Activated CD8-positive, alpha-beta T cell treated with anti-CD3 and anti-CD28 coated beads, Interleukin-2, amount 10 ng/mL, durations not matched to agents 7 days and 5 days (primary cell): Measurements from ENCODE around the gene MSX1. TPM values are rescaled to one million over a fixed set of nuclear protein-coding genes. Genes with fewer than 3 reads are reported as not detected.

Source experiments
- ATAC-seq: fragments of 150-1000 bp; cut with Tn5 transposase; one replicate; pipeline ENCODE4 v1.10.0; 2021; ENCODE audit warnings: moderate library complexity
- CTCF ChIA-PET: fragments of 350-600 bp; sonication (Branson Sonifier 250); formaldehyde crosslinking; loops from one replicate; lab custom pipeline; 2021; ENCODE audit warnings: antibody characterized with exemption; lab: Charles Lee
- POLR2A ChIA-PET: fragments of 350-600 bp; sonication (Branson Sonifier 250); formaldehyde crosslinking; loops from one replicate; lab custom pipeline; 2021; ENCODE audit warnings: antibody characterized with exemption; lab: Charles Lee
- DNase-seq: peaks from one replicate; pipeline ENCODE4 v3.0.0-alpha.2; 2020
- H3K27ac Mint-ChIP-seq: one replicate; pipeline ENCODE4 v1.8.0; 2021; ENCODE audit warnings: mild to moderate bottlenecking, mixed read lengths
- H3K27me3 Mint-ChIP-seq: one replicate; pipeline ENCODE4 v1.8.0; 2021; ENCODE audit warnings: low read depth, mixed read lengths
- H3K36me3 Mint-ChIP-seq: one replicate; pipeline ENCODE4 v1.8.0; 2021; ENCODE audit warnings: low read depth, mixed read lengths
- H3K4me1 Mint-ChIP-seq: one replicate; pipeline ENCODE4 v1.8.0; 2021; ENCODE audit warnings: low read depth, mixed read lengths
- H3K4me3 Mint-ChIP-seq: one replicate; pipeline ENCODE4 v1.8.0; 2021; ENCODE audit warnings: mild to moderate bottlenecking, mixed read lengths
- H3K9me3 Mint-ChIP-seq: one replicate; pipeline ENCODE4 v1.8.0; 2022; ENCODE audit warnings: mixed read lengths; ENCODE audit not compliant: insufficient read depth
- total RNA-seq, 2 experiments: library from RNA; stranded (reverse); gene quantifications; one replicate each; pipeline ENCODE4 v1.2.3, GENCODE V29; 2021

MSX1 gene
- total RNA-seq, 2 experiments from 2014 or later = not detected

DNA sequence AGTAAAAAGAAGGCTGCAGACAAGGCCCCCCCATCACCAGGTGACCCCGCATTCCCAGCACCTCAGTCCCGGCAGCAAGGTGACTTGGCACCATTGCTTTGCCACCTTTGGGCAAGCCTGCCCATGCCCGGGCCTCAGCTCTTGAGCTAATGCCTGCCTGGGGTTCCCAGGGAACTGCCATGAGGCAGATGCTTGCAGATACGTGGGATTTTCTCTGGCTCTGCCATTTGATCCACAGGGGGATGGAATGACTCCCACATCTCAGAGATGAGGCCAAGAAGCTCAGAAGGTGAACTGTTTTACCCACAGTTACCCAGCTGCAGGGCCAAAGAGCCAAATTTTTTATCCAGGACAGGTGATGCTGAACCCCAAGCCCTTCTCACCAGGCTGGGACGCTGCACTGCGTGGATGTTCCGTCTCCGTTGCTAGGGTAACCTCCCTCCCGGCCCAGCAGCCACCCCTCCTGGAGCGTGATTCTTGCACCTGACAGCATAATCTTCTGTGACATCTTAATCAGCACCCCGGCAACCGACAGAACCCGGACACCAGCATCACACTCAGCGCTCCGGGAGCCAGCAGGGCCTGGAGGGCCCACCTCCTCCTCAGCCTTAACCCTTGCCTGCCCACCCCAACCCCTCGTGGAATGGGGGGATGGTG is 15.7 kb upstream of the MSX1 start:
- Mint-ChIP-seq H3K27me3 (peaks cover 4% of the 10 kb centered on the region), H3K4me1 (peaks cover 11% of the 10 kb centered on the region), H3K36me3 (no peaks in the 10 kb centered on the region), H3K27ac (no peak overlapping the region), H3K4me3 (no peak overlapping the region), H3K9me3 (no peaks in the 10 kb centered on the region)
- ChIA-PET POLR2A (no interaction called here), CTCF (no interaction called here)
- DNase-seq (no peak), ATAC-seq (no peak)

GRCh38 chr4:4845027-4845426 is 14.4 kb upstream of the MSX1 start:
- Mint-ChIP-seq H3K4me1 (peaks cover 11% of the 10 kb centered on the region), H3K9me3 (no peaks in the 10 kb centered on the region), H3K4me3 (no peak overlapping the region), H3K27ac (no peak overlapping the region), H3K27me3 (peaks cover 3% of the 10 kb centered on the region), H3K36me3 (no peaks in the 10 kb centered on the region)
- CTCF ChIA-PET = no interaction called here
- no peak for DNase-seq
- POLR2A ChIA-PET = no interaction called here
- no peak for ATAC-seq

DNA sequence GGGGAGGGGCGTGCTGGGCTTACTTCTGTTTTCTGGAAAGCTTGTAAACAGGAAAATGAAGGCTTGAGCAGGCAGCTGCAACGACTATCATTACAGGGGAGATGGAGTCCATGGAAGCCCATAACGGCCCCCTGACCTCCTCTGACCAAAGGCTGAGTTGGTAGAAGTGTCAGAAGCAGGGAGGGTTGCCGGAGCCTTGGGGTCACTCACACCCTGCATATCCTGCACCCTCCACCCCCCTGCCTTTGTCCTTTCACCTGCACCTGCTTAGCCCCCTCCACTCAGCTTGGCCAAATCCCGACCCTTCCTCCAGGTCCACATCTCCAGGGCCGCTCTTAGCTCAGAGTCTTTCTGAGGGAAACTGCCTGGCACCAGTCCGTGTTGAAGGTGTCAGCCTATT is 12.5 kb upstream of the MSX1 start:
- Mint-ChIP-seq H3K27me3 (peaks cover 8% of the 10 kb centered on the region), H3K27ac (no peak overlapping the region), H3K9me3 (no peaks in the 10 kb centered on the region), H3K4me3 (no peak overlapping the region), H3K36me3 (no peaks in the 10 kb centered on the region), H3K4me1 (peaks cover 8% of the 10 kb centered on the region)
- ChIA-PET CTCF (no interaction called here), POLR2A (no interaction called here)
- ATAC-seq = no peak
- DNase-seq = no peak

DNA sequence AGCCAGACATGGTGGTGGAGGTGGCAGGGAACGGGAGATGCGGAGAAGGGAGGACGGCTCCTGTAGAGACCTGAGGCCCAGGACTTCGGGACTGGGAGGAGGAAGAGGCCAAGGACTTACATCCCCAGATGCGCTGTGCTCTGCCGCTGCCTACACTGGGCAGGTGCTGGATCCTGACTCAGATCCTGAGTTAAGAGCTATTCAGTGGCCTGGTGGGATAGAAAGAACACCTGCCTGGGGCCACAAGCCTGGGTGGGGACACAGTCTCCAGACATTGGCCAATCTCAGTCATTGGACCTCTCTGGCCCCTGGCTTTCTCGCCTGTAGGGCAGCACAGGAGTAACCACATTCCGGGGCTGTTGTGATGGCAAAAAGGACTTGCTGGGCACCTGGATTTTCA is 10.9 kb upstream of the MSX1 start:
- ATAC-seq = no peak
- POLR2A ChIA-PET = no interaction called here
- no peaks in the 10 kb centered on the region for H3K9me3 Mint-ChIP-seq
- H3K4me3 Mint-ChIP-seq = no peak overlapping the region
- peaks cover 21% of the 10 kb centered on the region for H3K27me3 Mint-ChIP-seq
- peaks cover 10% of the 10 kb centered on the region for H3K4me1 Mint-ChIP-seq
- CTCF ChIA-PET = no interaction called here
- H3K27ac Mint-ChIP-seq = no peak overlapping the region
- no peak for DNase-seq
- H3K36me3 Mint-ChIP-seq = peaks cover 3% of the 10 kb centered on the region

DNA sequence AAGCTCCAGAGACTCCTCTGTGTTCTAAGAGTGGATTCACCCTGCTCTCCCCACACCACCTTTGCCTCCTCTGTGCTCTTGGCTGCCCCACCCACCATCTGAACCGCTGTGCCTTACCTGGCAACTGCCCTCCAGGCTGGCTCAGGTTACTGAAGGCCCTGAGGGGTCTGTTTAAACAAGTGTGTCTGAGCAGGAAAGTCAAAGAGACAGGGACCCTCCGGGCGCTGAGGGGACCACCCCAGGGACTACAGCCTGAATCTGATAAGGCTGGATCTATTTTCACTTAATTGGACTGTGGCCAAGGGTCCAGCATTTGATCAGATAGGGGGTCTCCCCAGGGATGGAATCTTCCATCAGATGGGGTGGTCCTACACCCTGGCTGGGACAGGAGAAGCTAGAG is 10.4 kb upstream of the MSX1 start:
- Mint-ChIP-seq H3K27me3 (peaks cover 24% of the 10 kb centered on the region), H3K9me3 (no peaks in the 10 kb centered on the region), H3K4me1 (peaks cover 12% of the 10 kb centered on the region), H3K36me3 (peaks cover 3% of the 10 kb centered on the region), H3K4me3 (no peak overlapping the region), H3K27ac (no peak overlapping the region)
- ChIA-PET POLR2A (no interaction called here), CTCF (no interaction called here)
- ATAC-seq = no peak
- DNase-seq = no peak

- POLR2A ChIA-PET = no interaction called here
- CTCF ChIA-PET = interaction anchor here (0.7 kb wide), 1 partner anchor 362 kb away, joined by 3 read pairs; no protein-coding TSS in a partner anchor
- DNase-seq = no peak
- Mint-ChIP-seq H3K27ac (no peak overlapping the region), H3K4me3 (no peak overlapping the region), H3K4me1 (peaks cover 14% of the 10 kb centered on the region), H3K36me3 (peaks cover 3% of the 10 kb centered on the region), H3K9me3 (no peaks in the 10 kb centered on the region), H3K27me3 (peaks cover 30% of the 10 kb centered on the region)
- no peak for ATAC-seq
These were observed 9.8 kb upstream of the MSX1 start for GRCh38 chr4:4849524-4850193.

DNA sequence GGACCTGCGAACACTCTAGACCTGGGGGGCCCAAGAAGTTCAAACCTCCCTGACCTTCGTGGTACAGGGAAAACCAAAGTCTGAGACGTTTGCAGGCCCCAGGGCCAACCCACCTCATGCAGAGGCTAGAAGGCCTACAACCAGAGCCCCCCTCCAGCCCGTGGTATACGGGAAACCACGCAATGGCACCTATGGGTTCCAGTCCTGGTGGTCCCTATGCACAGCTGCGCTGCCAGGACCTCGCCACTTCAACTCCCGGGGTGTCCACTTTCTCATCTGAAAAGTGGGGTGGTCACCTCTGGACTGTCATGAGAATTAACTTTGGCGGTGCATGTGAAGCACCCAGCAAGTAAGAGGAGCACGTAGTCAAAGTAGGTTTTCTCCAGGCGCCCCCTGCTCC is 8.4 kb upstream of the MSX1 start:
- H3K27ac Mint-ChIP-seq = no peak overlapping the region
- ChIA-PET CTCF (no interaction called here), POLR2A (no interaction called here)
- peaks cover 19% of the 10 kb centered on the region for H3K4me1 Mint-ChIP-seq
- no peak for DNase-seq
- H3K27me3 Mint-ChIP-seq = peaks cover 43% of the 10 kb centered on the region
- no peak overlapping the region for H3K4me3 Mint-ChIP-seq
- peaks cover 5% of the 10 kb centered on the region for H3K36me3 Mint-ChIP-seq
- no peak for ATAC-seq
- H3K9me3 Mint-ChIP-seq = no peaks in the 10 kb centered on the region

DNA sequence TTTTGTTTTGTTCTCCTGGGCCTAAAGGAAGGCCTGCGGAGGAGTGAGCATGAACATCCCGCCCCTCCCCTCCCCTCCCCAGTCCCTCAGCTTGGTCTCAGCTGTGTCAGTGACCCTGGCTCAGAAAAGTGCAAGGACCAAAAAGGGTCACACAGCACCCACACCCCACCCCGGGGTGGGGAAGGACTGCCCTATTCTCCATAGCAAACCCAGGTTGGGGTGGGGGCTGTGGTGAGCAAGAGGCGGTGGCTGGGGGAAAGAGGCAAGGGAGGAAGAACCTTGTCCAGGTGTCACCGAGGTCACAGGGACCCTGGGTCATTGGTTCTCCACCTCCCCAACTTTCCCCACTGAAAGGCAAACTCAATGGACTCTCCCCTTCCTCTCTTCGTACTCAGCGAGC is 7.6 kb upstream of the MSX1 start:
- H3K27ac Mint-ChIP-seq = no peak overlapping the region
- H3K27me3 Mint-ChIP-seq = peaks cover 49% of the 10 kb centered on the region
- ATAC-seq = no peak
- H3K4me3 Mint-ChIP-seq = no peak overlapping the region
- ChIA-PET CTCF (no interaction called here), POLR2A (no interaction called here)
- H3K4me1 Mint-ChIP-seq = peaks cover 25% of the 10 kb centered on the region
- DNase-seq = no peak
- H3K36me3 Mint-ChIP-seq = peaks cover 5% of the 10 kb centered on the region
- no peaks in the 10 kb centered on the region for H3K9me3 Mint-ChIP-seq

GRCh38 chr4:4852591-4853362 is 6.7 kb upstream of the MSX1 start:
- H3K4me3 Mint-ChIP-seq = peak overlapping the region; percentile 71
- peaks cover 27% of the 10 kb centered on the region for H3K4me1 Mint-ChIP-seq
- H3K36me3 Mint-ChIP-seq = peaks cover 9% of the 10 kb centered on the region
- DNase-seq = peak; percentile 43
- H3K9me3 Mint-ChIP-seq = no peaks in the 10 kb centered on the region
- ChIA-PET POLR2A (no interaction called here), CTCF (no interaction called here)
- ATAC-seq = peak; percentile 50
- H3K27me3 Mint-ChIP-seq = peaks cover 57% of the 10 kb centered on the region
- peak overlapping the region; percentile 72 for H3K27ac Mint-ChIP-seq

DNA sequence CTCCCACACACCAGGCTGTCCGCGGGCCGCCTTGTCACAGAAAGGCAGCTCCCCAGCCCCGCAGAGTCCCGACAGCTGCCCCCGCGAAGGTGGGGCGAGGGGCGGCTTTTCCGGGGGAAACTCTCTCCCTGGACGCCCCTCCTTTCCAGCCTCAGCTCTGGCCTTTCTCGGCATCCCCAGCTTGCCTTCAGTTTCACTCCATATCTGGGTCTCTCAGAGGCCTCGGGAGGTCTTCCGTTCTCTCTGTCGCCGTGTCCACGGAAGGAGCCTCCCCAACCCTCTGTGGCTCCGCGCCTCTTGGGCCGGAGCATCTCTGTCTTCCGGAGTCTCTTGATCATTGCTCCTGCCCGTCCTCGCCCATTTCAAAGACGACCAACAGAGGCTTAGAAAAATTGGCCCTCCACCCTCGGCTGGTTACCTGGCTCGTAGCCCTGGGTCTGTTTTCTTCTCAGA is 6.1 kb upstream of the MSX1 start:
- peak; percentile 10 for ATAC-seq
- Mint-ChIP-seq H3K27ac (no peak overlapping the region), H3K4me3 (peak overlapping the region; percentile 71), H3K36me3 (peaks cover 11% of the 10 kb centered on the region), H3K9me3 (no peaks in the 10 kb centered on the region), H3K27me3 (peaks cover 60% of the 10 kb centered on the region), H3K4me1 (peaks cover 27% of the 10 kb centered on the region)
- no peak for DNase-seq
- ChIA-PET CTCF (no interaction called here), POLR2A (no interaction called here)

DNA sequence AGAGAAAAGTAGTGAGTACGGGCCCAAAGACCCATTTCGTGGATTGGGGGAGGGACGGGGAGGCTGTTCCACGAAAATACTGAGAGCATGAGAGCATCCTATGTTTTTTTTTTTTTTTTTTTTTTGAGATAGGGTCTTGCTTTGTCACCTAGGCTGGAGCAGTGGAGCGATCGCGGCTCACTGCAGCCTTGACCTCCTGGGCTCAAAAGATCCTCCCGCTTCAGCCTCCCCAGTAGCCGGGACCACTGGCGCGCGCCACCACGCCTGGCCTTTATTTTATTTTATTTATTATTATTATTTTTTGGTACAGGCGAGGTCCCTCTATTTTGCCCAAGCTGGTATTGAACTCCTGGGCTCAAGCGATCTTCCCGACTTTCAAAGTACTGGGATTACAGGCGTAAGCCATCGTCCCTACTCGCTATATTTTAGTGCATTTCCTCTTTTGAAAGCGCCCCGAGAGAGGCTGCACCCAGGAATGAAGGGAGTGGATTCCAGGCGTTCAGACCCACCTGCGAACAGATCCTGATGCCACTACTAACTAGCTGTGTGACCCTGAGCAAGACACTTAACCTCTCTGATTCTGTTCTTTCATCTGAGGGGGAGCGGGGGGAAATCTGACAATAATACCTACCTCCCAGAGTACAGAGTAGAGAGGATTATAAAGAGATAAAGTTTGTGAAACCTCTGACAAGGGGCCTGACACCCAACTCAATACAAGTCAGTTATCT is 5.4 kb upstream of the MSX1 start:
- peaks cover 11% of the 10 kb centered on the region for H3K36me3 Mint-ChIP-seq
- peaks cover 67% of the 10 kb centered on the region for H3K27me3 Mint-ChIP-seq
- H3K27ac Mint-ChIP-seq = peak overlapping the region; percentile 34
- POLR2A ChIA-PET = no interaction called here
- H3K4me3 Mint-ChIP-seq = peak overlapping the region; percentile 71
- DNase-seq = no peak
- H3K4me1 Mint-ChIP-seq = peaks cover 34% of the 10 kb centered on the region
- H3K9me3 Mint-ChIP-seq = no peaks in the 10 kb centered on the region
- no peak for ATAC-seq
- CTCF ChIA-PET = no interaction called here
